Bronchial epithelial cell (primary cell): ENCODE data around the gene HRH3. TPM values are rescaled to one million over a fixed set of nuclear protein-coding genes. Genes with fewer than 3 reads are reported as not detected.

Experiments
- DNase-seq: peaks from one replicate; pipeline ENCODE4 v3.0.0-alpha.2; 2010; ENCODE audit warnings: low read depth
- FAIRE-seq: peaks from 2 replicates; lab custom pipeline; 2011; peaks lifted over from hg19 to GRCh38; lab: Jason Lieb, UNC
- H3K27me3 ChIP-seq: 2 replicates; pipeline ENCODE4 v1.5.1; 2011; ENCODE audit warnings: low read length; ENCODE audit not compliant: control insufficient read depth, insufficient read depth
- H3K36me3 ChIP-seq: 2 replicates; pipeline ENCODE4 v1.5.1; 2011; ENCODE audit warnings: low read length; ENCODE audit not compliant: control insufficient read depth, insufficient read depth
- H3K4me3 ChIP-seq: 2 replicates; pipeline ENCODE4 v1.5.1; 2011; ENCODE audit warnings: mild to moderate bottlenecking, low read depth, low read length, control low read depth
- total RNA-seq: library from RNA; depleted of rRNA; stranded (reverse); fragments of >200 nt; gene quantifications from 2 replicates; pipeline ENCODE4 v1.2.1, GENCODE V29; 2014
- TF ChIP-seq, protein P1 (sequence below): IDR thresholded peaks from 2 replicates; pipeline ENCODE4 v1.5.1; 2011; ENCODE audit warnings: mild to moderate bottlenecking, moderate library complexity, low read length, control low read depth, inconsistent platforms; ENCODE audit not compliant: insufficient read depth, severe bottlenecking

The HRH3 gene
- total RNA-seq, 1 donor from 2014 or later, result not detected

- TF ChIP-seq, protein P1, sequence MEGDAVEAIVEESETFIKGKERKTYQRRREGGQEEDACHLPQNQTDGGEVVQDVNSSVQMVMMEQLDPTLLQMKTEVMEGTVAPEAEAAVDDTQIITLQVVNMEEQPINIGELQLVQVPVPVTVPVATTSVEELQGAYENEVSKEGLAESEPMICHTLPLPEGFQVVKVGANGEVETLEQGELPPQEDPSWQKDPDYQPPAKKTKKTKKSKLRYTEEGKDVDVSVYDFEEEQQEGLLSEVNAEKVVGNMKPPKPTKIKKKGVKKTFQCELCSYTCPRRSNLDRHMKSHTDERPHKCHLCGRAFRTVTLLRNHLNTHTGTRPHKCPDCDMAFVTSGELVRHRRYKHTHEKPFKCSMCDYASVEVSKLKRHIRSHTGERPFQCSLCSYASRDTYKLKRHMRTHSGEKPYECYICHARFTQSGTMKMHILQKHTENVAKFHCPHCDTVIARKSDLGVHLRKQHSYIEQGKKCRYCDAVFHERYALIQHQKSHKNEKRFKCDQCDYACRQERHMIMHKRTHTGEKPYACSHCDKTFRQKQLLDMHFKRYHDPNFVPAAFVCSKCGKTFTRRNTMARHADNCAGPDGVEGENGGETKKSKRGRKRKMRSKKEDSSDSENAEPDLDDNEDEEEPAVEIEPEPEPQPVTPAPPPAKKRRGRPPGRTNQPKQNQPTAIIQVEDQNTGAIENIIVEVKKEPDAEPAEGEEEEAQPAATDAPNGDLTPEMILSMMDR, result no peak
- DNase-seq (no peak), FAIRE-seq (peak; percentile 28)
- H3K4me3 ChIP-seq, result no peak overlapping the region
- no peaks in the 10 kb centered on the region for H3K36me3 ChIP-seq
- H3K27me3 ChIP-seq, result peaks cover 2% of the 10 kb centered on the region
Measured at GRCh38 chr20:62229667-62230066, 9.6 kb upstream of the HRH3 start.

GRCh38 chr20:62228982-62229545 lies 9.0 kb upstream of the HRH3 start:
- TF ChIP-seq, protein P1, result no peak
- DNase-seq, result no peak
- Histone ChIP-seq H3K27me3 (peaks cover 2% of the 10 kb centered on the region), H3K36me3 (no peaks in the 10 kb centered on the region), H3K4me3 (no peak overlapping the region)
- no peak for FAIRE-seq

- Histone ChIP-seq H3K27me3 (peaks cover 2% of the 10 kb centered on the region), H3K4me3 (no peak overlapping the region), H3K36me3 (no peaks in the 10 kb centered on the region)
- TF ChIP-seq, protein P1, result no peak
- FAIRE-seq (no peak), DNase-seq (no peak)
Measured at GRCh38 chr20:62227977-62228958, 8.2 kb upstream of the HRH3 start.

DNA sequence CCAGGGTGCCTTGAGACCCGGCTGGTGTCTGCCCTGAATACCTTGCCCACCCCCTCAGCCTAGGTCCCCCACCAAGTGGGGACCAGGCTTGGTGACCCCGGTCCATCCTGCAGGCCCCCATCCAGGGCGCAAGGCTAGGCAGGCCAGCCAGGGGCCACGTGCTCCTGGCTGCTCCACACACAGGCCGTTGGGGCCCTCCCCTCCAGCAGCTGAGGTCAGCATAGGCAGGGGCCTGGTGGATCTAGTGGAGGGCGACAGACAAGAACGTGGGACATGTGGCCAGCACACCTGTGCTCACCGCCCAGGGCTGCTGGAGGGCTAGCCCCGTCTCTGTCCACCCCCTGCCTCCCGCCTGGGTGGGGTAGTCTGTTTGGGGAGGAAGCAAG lies 7.5 kb upstream of the HRH3 start:
- Histone ChIP-seq H3K4me3 (no peak overlapping the region), H3K27me3 (peaks cover 5% of the 10 kb centered on the region), H3K36me3 (no peaks in the 10 kb centered on the region)
- TF ChIP-seq, protein P1, result no peak
- FAIRE-seq, result no peak
- no peak for DNase-seq

DNA sequence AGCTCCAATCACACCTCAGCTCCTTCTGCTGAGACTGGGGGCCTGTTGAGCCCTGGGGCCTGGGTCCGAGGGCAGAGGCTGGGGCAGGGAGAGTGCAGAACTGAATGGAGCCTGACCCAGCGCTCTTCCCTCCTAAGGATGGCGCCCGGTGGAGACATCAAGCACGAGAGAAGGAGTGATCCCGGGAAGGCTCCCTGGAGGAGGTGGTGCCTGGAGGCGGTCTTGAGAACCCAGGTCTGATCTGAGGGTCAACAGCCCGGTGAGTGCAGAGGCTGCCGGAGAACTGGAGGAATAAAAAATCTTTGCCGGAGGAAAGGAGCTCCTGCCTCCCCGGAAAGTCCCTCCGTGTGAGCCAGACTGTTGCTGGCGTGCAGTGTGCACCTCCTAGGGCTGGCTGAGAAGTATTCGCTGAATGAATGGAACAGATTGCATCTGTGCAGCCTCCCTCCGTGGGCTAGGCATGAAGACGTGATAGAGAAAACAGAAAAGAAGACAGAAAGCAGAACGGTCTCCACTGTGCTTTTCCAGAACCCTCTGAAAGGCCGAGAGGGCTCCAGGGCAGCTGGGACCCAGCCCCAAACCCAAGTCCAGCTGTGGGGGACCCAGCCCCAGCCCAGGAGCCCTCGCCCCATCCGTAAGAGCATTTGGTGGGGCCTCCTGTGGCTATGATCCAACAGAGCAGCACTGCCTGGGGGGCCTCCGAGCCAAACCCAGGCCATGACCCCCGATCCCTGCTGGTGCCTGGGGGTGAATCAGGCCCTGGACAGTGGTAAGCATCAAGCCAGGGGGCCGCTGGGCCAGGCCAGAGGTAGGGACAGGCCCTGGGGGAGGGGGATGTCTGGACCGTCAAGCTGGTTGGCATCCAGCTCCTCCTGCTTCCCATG lies 6.9 kb upstream of the HRH3 start:
- H3K27me3 ChIP-seq, result peaks cover 6% of the 10 kb centered on the region
- no peak for FAIRE-seq
- TF ChIP-seq, protein P1, result no peak
- no peak overlapping the region for H3K4me3 ChIP-seq
- DNase-seq, result no peak
- no peaks in the 10 kb centered on the region for H3K36me3 ChIP-seq
